BJ (cell line): ENCODE results near the gene MMEL1. TPM values are rescaled to one million over a fixed set of nuclear protein-coding genes. Genes with fewer than 3 reads are reported as not detected.
A peak's percentile ranks its signal among the peaks of the same experiment; 100 is the strongest.

ENCODE experiments used
- CTCF ChIA-PET: fragments of 350-600 bp; formaldehyde crosslinking; extraction: SDS; loops from one replicate; lab custom pipeline; 2021; ENCODE audit warnings: antibody characterized with exemption, inconsistent platforms; lab: Yijun Ruan, JAX
- POLR2A ChIA-PET: fragments of 300-600 bp; sonication (Branson Sonifier 250); formaldehyde crosslinking; extraction: SDS; loops from one replicate; lab custom pipeline; 2021; ENCODE audit warnings: antibody characterized with exemption; lab: Charles Lee
- DNase-seq: peaks from one replicate; pipeline ENCODE4 v3.0.0-alpha.2; 2011; ENCODE audit warnings: low read depth
- H3K27me3 ChIP-seq: 2 replicates; pipeline ENCODE4 v1.6.0; 2011; ENCODE audit warnings: low read length; ENCODE audit not compliant: control insufficient read depth, insufficient read depth
- H3K36me3 ChIP-seq: 2 replicates; pipeline ENCODE4 v1.5.1; 2011; ENCODE audit warnings: low read length; ENCODE audit not compliant: control insufficient read depth, insufficient read depth
- H3K4me3 ChIP-seq: 2 replicates; pipeline ENCODE4 v1.5.1; 2011; ENCODE audit warnings: low read depth, mild to moderate bottlenecking, control low read depth, low read length
- polyA plus RNA-seq: library from polyadenylated mRNA; depleted of rRNA; stranded (reverse); fragments of >200 nt; gene quantifications from 2 replicates; pipeline ENCODE4 v1.2.3, GENCODE V29; 2011
- TF ChIP-seq, protein P1 (sequence below): IDR thresholded peaks from 2 replicates; pipeline ENCODE4 v1.5.1; 2011; ENCODE audit warnings: low read depth, mild to moderate bottlenecking, control low read depth, inconsistent platforms, low read length, moderate library complexity; ENCODE audit not compliant: insufficient read depth

MMEL1 gene
- polyA plus RNA-seq, 1 experiment, result 0.17 TPM

DNA sequence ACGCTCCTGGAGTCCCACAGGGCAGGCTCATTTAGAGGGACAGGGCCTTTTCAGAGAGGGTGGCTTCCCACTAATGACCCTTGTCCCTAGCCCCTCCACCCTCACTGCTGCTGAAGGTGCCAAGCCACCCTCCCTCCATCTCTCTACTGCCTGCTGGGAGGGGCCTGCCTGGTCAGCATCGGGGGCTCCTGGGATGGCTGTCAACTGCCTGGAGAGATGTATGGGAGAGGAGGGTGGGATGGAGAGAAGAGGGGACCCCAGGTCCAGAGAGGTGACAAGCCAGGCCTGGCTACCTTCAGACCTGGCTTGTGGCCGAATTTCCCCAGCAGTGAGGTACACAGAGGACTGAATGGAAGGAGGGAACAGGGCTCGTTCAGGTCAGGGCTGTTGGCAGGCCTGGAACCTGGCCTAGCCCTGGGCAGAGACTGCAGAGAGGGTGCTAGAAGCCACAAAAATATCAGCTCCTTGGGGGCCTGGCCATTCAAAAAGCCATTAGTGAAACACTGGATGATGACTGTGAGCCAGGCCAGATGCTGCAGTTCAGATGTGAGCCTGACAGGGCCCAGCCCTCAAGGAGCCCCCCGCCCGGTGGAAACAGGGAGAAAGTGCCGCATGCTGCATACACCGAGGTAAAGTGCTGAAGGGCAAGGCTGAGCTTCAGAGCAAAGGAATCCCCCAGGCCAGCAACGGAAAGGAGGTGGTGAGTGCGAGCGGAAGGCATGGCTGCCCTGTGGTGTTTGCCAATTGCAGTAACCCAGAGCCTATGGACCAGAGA is 20.0 kb downstream of the MMEL1 start:
- H3K4me3 ChIP-seq, result no peak overlapping the region
- POLR2A ChIA-PET, result no interaction called here
- TF ChIP-seq, protein P1, sequence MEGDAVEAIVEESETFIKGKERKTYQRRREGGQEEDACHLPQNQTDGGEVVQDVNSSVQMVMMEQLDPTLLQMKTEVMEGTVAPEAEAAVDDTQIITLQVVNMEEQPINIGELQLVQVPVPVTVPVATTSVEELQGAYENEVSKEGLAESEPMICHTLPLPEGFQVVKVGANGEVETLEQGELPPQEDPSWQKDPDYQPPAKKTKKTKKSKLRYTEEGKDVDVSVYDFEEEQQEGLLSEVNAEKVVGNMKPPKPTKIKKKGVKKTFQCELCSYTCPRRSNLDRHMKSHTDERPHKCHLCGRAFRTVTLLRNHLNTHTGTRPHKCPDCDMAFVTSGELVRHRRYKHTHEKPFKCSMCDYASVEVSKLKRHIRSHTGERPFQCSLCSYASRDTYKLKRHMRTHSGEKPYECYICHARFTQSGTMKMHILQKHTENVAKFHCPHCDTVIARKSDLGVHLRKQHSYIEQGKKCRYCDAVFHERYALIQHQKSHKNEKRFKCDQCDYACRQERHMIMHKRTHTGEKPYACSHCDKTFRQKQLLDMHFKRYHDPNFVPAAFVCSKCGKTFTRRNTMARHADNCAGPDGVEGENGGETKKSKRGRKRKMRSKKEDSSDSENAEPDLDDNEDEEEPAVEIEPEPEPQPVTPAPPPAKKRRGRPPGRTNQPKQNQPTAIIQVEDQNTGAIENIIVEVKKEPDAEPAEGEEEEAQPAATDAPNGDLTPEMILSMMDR, result no peak
- CTCF ChIA-PET, result no interaction called here
- DNase-seq, result no peak
- no peaks in the 10 kb centered on the region for H3K36me3 ChIP-seq
- H3K27me3 ChIP-seq, result no peaks in the 10 kb centered on the region

DNA sequence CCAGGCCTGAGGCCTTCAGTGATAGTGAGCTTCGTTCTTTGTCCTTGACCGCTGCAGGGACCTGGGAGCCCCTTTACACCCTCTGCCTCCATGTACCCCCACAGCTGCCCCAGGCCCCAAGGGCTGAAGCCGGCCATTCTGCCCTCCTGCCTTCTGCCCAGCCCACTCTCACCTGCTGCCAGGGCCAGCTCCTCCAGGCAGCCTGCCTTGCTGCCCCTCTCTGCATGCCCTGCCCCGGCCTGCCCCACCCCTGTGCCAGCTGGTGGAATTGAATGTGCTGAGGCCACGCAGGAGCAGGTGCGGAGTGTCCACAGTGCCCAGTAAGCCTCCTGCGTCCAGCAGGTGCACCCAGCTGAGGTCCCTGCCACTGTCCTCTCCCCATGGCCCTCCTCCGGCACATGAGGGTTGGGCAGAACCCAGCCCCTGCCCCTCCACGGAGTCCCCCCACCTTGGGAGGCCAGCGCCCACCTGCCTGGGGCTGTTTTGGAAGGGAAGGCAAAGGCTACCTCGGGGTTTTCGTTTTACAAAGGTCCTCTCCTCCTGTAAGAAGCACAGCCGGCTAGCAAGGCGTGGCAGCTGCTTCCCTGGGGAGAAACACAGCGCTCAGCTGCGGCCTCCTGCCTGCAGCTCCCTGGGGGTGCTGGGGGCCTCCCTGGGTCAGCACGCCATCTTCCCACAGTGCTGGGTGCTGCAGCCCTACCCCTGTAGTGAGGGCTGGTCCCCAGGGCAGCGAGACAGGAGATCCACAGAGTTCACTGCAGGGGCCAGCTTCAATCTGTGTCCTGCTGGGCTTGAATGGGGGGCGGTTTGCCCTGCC is 21.0 kb downstream of the MMEL1 start:
- H3K36me3 ChIP-seq, result no peaks in the 10 kb centered on the region
- POLR2A ChIA-PET, result no interaction called here
- H3K4me3 ChIP-seq, result no peak overlapping the region
- H3K27me3 ChIP-seq, result no peaks in the 10 kb centered on the region
- no peak for DNase-seq
- CTCF ChIA-PET, result no interaction called here
- TF ChIP-seq, protein P1, result no peak

DNA sequence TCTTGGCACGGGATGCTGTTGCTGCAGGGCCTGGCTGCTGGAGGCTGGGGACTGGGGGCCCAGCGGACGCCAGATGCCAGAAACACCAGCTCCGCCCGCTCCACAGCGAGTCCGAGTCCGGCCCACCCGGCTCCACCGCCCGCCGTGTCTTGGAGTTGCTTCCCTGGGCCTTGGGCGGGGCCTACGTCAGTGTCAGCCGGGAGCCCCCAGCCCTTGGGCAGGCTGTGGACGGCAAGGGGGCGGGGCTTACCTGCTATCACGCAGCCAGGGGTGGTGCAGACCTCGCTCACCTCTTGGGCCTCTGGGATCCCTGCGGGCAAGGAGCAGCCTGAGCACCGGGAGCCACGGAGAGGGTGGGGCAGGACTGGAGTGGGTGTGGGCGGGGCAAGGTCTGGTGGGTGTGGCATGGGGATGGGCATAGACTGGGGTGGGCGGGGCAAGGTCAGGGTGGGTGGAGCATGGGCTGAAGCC is 21.8 kb downstream of the MMEL1 start:
- TF ChIP-seq, protein P1, result no peak
- ChIA-PET CTCF (no interaction called here), POLR2A (no interaction called here)
- H3K4me3 ChIP-seq, result 0 out of 2 replicates have a peak overlapping the region, but pooled peaks have one; percentile 11
- H3K36me3 ChIP-seq, result no peaks in the 10 kb centered on the region
- H3K27me3 ChIP-seq, result no peaks in the 10 kb centered on the region
- no peak for DNase-seq

DNA sequence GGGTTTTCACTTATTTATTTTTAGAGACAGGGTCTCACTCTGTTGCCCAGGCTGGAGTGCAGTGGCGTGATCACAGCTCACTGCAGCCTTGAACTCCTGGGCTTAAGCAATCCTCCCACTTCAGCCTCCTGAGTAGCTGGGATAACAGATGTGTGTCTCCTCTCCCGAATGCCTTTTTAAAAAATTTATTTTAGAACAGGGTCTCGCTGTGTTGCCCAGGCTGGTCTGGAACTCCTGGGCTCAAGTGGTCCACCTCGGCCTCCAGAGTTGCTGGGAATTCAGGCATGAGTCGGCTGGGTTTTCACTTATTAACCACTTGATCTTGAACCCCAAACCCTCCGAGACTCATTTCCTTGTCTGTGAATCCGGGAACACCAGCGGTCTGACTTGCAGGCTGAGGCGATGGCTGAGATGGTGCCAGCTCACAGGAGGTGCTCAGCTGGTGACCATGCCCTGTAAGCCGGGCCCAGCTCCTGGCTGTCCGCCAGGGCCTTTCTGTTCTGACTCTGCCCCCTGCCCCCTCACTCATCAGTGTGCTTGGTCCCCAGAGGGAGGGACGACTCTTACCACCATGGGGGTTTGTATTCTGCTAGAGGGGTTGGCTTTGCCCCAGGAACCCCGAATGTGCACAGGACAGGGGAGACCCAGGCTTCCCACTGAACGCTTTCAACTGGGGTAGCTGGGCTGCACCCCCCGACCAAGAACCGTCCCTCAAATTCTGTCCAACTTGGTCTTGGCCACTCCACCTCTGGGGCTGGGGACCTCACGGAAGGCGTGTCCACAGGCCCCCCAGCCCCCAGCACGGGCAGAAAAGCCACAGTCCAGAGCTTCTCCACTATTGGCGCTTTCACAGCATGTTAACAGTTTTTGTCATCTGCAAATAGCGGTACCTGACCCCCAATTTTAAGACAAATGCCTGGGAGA is 22.5 kb downstream of the MMEL1 start:
- ChIA-PET POLR2A (no interaction called here), CTCF (no interaction called here)
- Histone ChIP-seq H3K36me3 (no peaks in the 10 kb centered on the region), H3K4me3 (no peak overlapping the region), H3K27me3 (no peaks in the 10 kb centered on the region)
- TF ChIP-seq, protein P1, result no peak
- DNase-seq, result no peak
